MM.1S (cell line): Measurements from ENCODE around the gene TPM1.

Experiments
- EZH2 ChIP-seq: fragments of 300-600 bp; sonication (generic); optimal IDR thresholded peaks from 2 replicates; pipeline ENCODE3; 2017; ENCODE audit warnings: low read depth, mild to moderate bottlenecking, antibody characterized with exemption, low read length, mixed read lengths
- EZH2phosphoT487 ChIP-seq: fragments of 300-600 bp; sonication (generic); IDR thresholded peaks from 2 replicates; pipeline ENCODE4 v1.6.1; 2018; ENCODE audit warnings: antibody characterized with exemption, low read length
- TF ChIP-seq, protein P1 (sequence below): fragments of 300-600 bp; sonication (generic); IDR thresholded peaks from 2 replicates; pipeline ENCODE4 v1.5.1; 2016; ENCODE audit warnings: antibody characterized with exemption, low read length, mixed read lengths

DNA sequence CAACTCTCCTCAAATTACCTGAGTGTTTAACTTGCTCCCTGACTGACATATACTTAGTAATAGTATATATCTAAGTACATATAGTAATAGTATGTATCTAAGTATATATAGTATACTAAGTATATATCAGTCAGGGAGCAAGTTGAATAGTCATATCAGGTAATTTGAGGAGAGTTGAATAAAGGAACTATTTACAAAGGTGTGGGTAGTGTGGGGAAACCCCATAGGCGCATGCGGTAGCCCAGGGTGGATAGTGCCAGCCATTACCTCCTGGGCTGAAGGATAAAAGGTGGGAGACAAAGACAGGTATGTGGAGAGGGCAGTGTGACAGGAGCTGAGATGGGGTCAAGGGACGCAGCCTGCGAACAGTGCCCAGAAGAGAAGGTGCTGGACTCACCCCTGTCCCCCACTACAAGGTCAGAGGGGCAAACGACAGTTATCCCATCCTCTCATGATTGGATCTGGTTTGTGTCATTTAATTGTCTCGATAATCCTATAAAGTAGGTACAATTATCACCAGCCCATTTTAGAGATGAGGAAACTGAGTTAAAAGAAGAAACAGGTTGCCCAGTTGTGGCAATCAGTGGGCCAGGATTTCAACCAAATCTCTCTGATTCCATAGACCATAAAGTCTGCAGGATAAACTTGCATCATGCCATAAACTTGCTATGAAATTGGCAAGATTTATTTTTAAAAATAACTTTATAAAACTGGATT is 34.1 kb upstream of the TPM1 start:
- TF ChIP-seq, protein P1, sequence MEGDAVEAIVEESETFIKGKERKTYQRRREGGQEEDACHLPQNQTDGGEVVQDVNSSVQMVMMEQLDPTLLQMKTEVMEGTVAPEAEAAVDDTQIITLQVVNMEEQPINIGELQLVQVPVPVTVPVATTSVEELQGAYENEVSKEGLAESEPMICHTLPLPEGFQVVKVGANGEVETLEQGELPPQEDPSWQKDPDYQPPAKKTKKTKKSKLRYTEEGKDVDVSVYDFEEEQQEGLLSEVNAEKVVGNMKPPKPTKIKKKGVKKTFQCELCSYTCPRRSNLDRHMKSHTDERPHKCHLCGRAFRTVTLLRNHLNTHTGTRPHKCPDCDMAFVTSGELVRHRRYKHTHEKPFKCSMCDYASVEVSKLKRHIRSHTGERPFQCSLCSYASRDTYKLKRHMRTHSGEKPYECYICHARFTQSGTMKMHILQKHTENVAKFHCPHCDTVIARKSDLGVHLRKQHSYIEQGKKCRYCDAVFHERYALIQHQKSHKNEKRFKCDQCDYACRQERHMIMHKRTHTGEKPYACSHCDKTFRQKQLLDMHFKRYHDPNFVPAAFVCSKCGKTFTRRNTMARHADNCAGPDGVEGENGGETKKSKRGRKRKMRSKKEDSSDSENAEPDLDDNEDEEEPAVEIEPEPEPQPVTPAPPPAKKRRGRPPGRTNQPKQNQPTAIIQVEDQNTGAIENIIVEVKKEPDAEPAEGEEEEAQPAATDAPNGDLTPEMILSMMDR: no peak
- no peak for TF ChIP-seq EZH2
- TF ChIP-seq EZH2phosphoT487: no peak
